HCT116 (cell line): ENCODE data around the gene CAMSAP1. TPM values are rescaled to one million over a fixed set of nuclear protein-coding genes. Genes with fewer than 3 reads are reported as not detected.

Experiments
- ATAC-seq: fragments of 200-7000 bp; cut with Tn5 transposase; 2 replicates; pipeline ENCODE4 v1.9.1; 2020; ENCODE audit warnings: mild to moderate bottlenecking, moderate library complexity
- BruUV-seq: library from RNA; stranded (reverse); fragments of 400-500 nt; replicated peaks from 2 replicates; lab custom pipeline; 2021; lab: Mats Ljungman, UMichigan
- CTCF ChIA-PET: fragments of 300-600 bp; sonication (Branson Sonifier 250); formaldehyde crosslinking; loops from one replicate; lab custom pipeline; 2021; ENCODE audit warnings: antibody characterized with exemption; lab: Charles Lee
- POLR2A ChIA-PET: fragments of 300-600, 350-600 bp; sonication (Branson Sonifier 250); formaldehyde crosslinking; loops from one replicate; lab custom pipeline; 2021; ENCODE audit warnings: antibody characterized with exemption; lab: Charles Lee
- RAD21 ChIA-PET, 2 experiments: fragments of 300-600 bp; sonication (Branson Sonifier 250); formaldehyde crosslinking; loops; one replicate each; lab custom pipeline; 2023; ENCODE audit warnings: low total read pairs in 2 of 2; ENCODE audit not compliant: uncharacterized antibody in 2 of 2, unreplicated experiment in 2 of 2, low non-redundant PET in 1 of 2; lab: Charles Lee
- DNase-seq: peaks from one replicate; pipeline ENCODE4 v3.0.0-alpha.2; 2010; ENCODE audit warnings: low read depth, low spot score
- H2AFZ ChIP-seq: fragments of 200-600 bp; shearing (Covaris generic), sonication (generic); 2 replicates; pipeline ENCODE4 v1.6.1; 2017; ENCODE audit warnings: low read depth, mixed run types, mixed read lengths, antibody characterized with exemption, low read length; ENCODE audit not compliant: poor library complexity, severe bottlenecking
- H3K27ac ChIP-seq: 2 replicates; pipeline ENCODE4 v1.5.1; 2012; ENCODE audit warnings: low read depth, low read length
- H3K27me3 ChIP-seq: fragments of 200-600 bp; sonication (generic); 2 replicates; pipeline ENCODE4 v1.6.1; 2016; ENCODE audit warnings: mixed run types, low read length, mixed read lengths; ENCODE audit not compliant: insufficient read depth
- H3K36me3 ChIP-seq, 2 experiments: fragments of 200-500 bp in 1 of 2; fragments of 200-600 bp in 1 of 2; sonication (Bioruptor generic) in 1 of 2; sonication (generic) in 1 of 2; 2 replicates each; pipeline versions ENCODE4 v1.5.1 to v1.6.1; 2014 to 2016; ENCODE audit warnings: low read length in 2 of 2, inconsistent platforms in 1 of 2, mixed read lengths in 1 of 2, mixed run types in 1 of 2; ENCODE audit not compliant: insufficient read depth in 2 of 2, control insufficient read depth in 1 of 2
- H3K4me1 ChIP-seq, 2 experiments: fragments of 200-600 bp in 1 of 2; sonication (generic) in 1 of 2; 2 replicates each; pipeline versions ENCODE4 v1.5.1 to v1.6.1; 2012 to 2017; ENCODE audit warnings: low read length in 2 of 2, inconsistent platforms in 1 of 2, mild to moderate bottlenecking in 1 of 2, mixed read lengths in 1 of 2, mixed run types in 1 of 2, moderate library complexity in 1 of 2; ENCODE audit not compliant: insufficient read depth in 2 of 2, control insufficient read depth in 1 of 2
- H3K4me2 ChIP-seq: fragments of 200-600 bp; sonication (generic); 2 replicates; pipeline ENCODE4 v1.6.1; 2017; ENCODE audit warnings: mixed run types, low read length, mixed read lengths
- H3K4me3 ChIP-seq, 2 experiments: fragments of 200-600 bp in 1 of 2; sonication (generic) in 1 of 2; replicated peaks in 1 of 2; 2 replicates each; pipeline ENCODE4 v1.5.1; 2011 to 2016; ENCODE audit warnings: low read length in 2 of 2, control low read depth in 1 of 2, low read depth in 1 of 2, mild to moderate bottlenecking in 1 of 2, mixed read lengths in 1 of 2, mixed run types in 1 of 2
- H3K79me2 ChIP-seq: fragments of 200-600 bp; sonication (generic); 2 replicates; pipeline ENCODE4 v1.6.1; 2017; ENCODE audit warnings: mild to moderate bottlenecking, mixed run types, low read length, moderate library complexity, mixed read lengths; ENCODE audit not compliant: insufficient read depth
- H3K9ac ChIP-seq: fragments of 200-600 bp; sonication (generic); 2 replicates; pipeline ENCODE4 v1.6.1; 2016; ENCODE audit warnings: low read length, mixed read lengths
- H3K9me2 ChIP-seq: fragments of 200-600 bp; sonication (generic), shearing (Covaris generic); 2 replicates; pipeline ENCODE4 v1.6.1; 2017; ENCODE audit warnings: mixed run types, mild to moderate bottlenecking, moderate library complexity; ENCODE audit not compliant: insufficient read depth
- H3K9me3 ChIP-seq, 2 experiments: fragments of 200-500 bp in 1 of 2; fragments of 200-600 bp in 1 of 2; sonication (Bioruptor generic) in 1 of 2; sonication (generic) in 1 of 2; 2 replicates each; pipeline ENCODE4 v1.6.1; 2014 to 2017; ENCODE audit warnings: low read length in 2 of 2, mixed read lengths in 2 of 2, inconsistent platforms in 1 of 2, low read depth in 1 of 2, mild to moderate bottlenecking in 1 of 2, mixed run types in 1 of 2, moderate library complexity in 1 of 2; ENCODE audit not compliant: control insufficient read depth in 1 of 2, insufficient read depth in 1 of 2
- H4K20me1 ChIP-seq: fragments of 200-600 bp; sonication (generic), shearing (Covaris generic); 2 replicates; pipeline ENCODE4 v1.6.1; 2017; ENCODE audit warnings: mixed run types, mild to moderate bottlenecking, moderate library complexity; ENCODE audit not compliant: insufficient read depth
- ATF3 ChIP-seq: IDR thresholded peaks from 2 replicates; pipeline ENCODE4 v1.6.1; 2012
- EGR1 ChIP-seq: IDR thresholded peaks from 2 replicates; pipeline ENCODE4 v1.6.1; 2012; ENCODE audit warnings: low read depth
- POLR2A ChIP-seq: IDR thresholded peaks from 2 replicates; pipeline ENCODE4 v1.7.0; 2011; ENCODE audit warnings: borderline replicate concordance; ENCODE audit not compliant: insufficient read depth, insufficient read length; ENCODE audit errors: extremely low read depth
- SRF ChIP-seq: IDR thresholded peaks from 2 replicates; pipeline ENCODE4 v1.6.1; 2012; ENCODE audit warnings: low read depth
- TCF7L2 ChIP-seq: IDR thresholded peaks from 2 replicates; pipeline ENCODE4 v1.7.0; 2011; ENCODE audit warnings: borderline replicate concordance, inconsistent platforms; ENCODE audit not compliant: insufficient read depth, insufficient read length; ENCODE audit errors: extremely low read depth
- YY1 ChIP-seq: IDR thresholded peaks from 2 replicates; pipeline ENCODE4 v1.6.1; 2011; ENCODE audit warnings: low read length, low read depth, moderate library complexity, mild to moderate bottlenecking; ENCODE audit not compliant: insufficient replicate concordance; ENCODE audit errors: extremely low read depth
- ZBTB33 ChIP-seq: IDR thresholded peaks from 2 replicates; pipeline ENCODE4 v1.6.1; 2011; ENCODE audit warnings: mild to moderate bottlenecking, low read length, moderate library complexity; ENCODE audit not compliant: insufficient replicate concordance; ENCODE audit errors: extremely low read depth
- intact Hi-C: fragments of 100-400 bp; cut with micrococcal nuclease; formaldehyde crosslinking; loops from 2 replicates; pipeline ENCODE4 v1.10.0; 2022
- total RNA-seq: library from RNA; stranded (reverse); gene quantifications from one replicate; pipeline ENCODE4 v1.2.1, GENCODE V29; 2021; ENCODE audit not compliant: unreplicated experiment
- TF ChIP-seq, protein P1 (sequence below): IDR thresholded peaks from 2 replicates; pipeline ENCODE4 v1.6.1; 2012; ENCODE audit warnings: low read depth
- TF ChIP-seq, protein P2 (sequence below): IDR thresholded peaks from 2 replicates; pipeline ENCODE4 v1.6.1; 2012

Gene CAMSAP1
- total RNA-seq, 1 experiment from 2014 or later: 33.1 TPM

GRCh38 chr9:135857371-135857786 lies 50.0 kb downstream of the CAMSAP1 start (continued):
- no peak for TF ChIP-seq YY1
- no peak for TF ChIP-seq ZBTB33
- no peak for TF ChIP-seq EGR1

DNA sequence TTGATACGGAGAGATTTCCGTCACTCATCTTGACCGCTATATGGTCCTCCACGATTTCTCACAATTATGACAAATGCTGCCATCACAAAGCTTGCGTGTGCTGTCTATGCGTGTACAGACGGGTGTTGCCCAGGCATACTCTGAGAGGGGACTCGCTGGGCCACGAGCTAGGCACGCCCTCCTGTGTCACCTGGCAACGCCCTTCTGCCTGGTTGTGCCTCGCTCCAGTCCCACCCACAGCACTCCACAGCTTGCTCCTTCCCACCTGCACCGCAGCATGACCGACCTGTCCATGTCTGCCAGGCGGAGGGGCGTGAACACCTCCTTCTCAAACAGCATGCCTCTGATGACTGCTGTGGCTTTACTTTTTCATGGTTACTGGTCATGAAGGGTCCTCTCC lies 55.6 kb downstream of the CAMSAP1 start:
- TF ChIP-seq, protein P1, sequence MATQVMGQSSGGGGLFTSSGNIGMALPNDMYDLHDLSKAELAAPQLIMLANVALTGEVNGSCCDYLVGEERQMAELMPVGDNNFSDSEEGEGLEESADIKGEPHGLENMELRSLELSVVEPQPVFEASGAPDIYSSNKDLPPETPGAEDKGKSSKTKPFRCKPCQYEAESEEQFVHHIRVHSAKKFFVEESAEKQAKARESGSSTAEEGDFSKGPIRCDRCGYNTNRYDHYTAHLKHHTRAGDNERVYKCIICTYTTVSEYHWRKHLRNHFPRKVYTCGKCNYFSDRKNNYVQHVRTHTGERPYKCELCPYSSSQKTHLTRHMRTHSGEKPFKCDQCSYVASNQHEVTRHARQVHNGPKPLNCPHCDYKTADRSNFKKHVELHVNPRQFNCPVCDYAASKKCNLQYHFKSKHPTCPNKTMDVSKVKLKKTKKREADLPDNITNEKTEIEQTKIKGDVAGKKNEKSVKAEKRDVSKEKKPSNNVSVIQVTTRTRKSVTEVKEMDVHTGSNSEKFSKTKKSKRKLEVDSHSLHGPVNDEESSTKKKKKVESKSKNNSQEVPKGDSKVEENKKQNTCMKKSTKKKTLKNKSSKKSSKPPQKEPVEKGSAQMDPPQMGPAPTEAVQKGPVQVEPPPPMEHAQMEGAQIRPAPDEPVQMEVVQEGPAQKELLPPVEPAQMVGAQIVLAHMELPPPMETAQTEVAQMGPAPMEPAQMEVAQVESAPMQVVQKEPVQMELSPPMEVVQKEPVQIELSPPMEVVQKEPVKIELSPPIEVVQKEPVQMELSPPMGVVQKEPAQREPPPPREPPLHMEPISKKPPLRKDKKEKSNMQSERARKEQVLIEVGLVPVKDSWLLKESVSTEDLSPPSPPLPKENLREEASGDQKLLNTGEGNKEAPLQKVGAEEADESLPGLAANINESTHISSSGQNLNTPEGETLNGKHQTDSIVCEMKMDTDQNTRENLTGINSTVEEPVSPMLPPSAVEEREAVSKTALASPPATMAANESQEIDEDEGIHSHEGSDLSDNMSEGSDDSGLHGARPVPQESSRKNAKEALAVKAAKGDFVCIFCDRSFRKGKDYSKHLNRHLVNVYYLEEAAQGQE: no peak
- TF ChIP-seq SRF (no peak), ATF3 (no peak), POLR2A (no peak), TCF7L2 (no peak), EGR1 (no peak)
- TF ChIP-seq, protein P2, sequence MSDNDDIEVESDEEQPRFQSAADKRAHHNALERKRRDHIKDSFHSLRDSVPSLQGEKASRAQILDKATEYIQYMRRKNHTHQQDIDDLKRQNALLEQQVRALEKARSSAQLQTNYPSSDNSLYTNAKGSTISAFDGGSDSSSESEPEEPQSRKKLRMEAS: no peak
- TF ChIP-seq, all 23 proteins: peak for 0
- Histone ChIP-seq H3K79me2 (peaks cover 5% of the 10 kb centered on the region; the same call in 1 of the 2 replicates), H3K9me3 (no peaks in the 10 kb centered on the region), H2AFZ (no peak overlapping the region), H3K9ac (no peak overlapping the region), H3K36me3 (peaks cover 3 to 4% of the 10 kb centered on the region in 2 experiments; a peak in 3 of 4 replicates), H3K4me1 (peaks cover 0 to 15% of the 10 kb centered on the region in 2 experiments; a peak in 1 of 4 replicates), H3K4me3 (no peak overlapping the region), H3K9me2 (no peaks in the 10 kb centered on the region), H3K27me3 (no peaks in the 10 kb centered on the region), H3K4me2 (no peak overlapping the region), H3K27ac (no peak overlapping the region), H4K20me1 (no peaks in the 10 kb centered on the region)
- ChIA-PET CTCF (interaction anchor here (2.2 kb wide), 1 partner anchor 13 kb away, joined by 6 read pairs; no protein-coding TSS in a partner anchor), RAD21 (no interaction called here), POLR2A (no interaction called here)
- ATAC-seq (peak; percentile 44), DNase-seq (no peak)
- no TSS peak for BruUV-seq
- intact Hi-C loops: no loop called here
